GM19468 (cell line): ENCODE results near the gene GGT5.
"Not testable (repeated sequence)": the region's sequence is repeated elsewhere in the genome, so short reads cannot be mapped to it uniquely, and the experiment has no call there.

ENCODE experiments used
- ATAC-seq: cut with Tn5 transposase; IDR thresholded peaks from one replicate; pipeline ENCODE4 v1.9.1; 2021; ENCODE audit warnings: mild to moderate bottlenecking, moderate library complexity, moderate number of reproducible peaks; ENCODE audit not compliant: unreplicated experiment; ENCODE audit errors: extremely low read depth

GGT5 gene

DNA sequence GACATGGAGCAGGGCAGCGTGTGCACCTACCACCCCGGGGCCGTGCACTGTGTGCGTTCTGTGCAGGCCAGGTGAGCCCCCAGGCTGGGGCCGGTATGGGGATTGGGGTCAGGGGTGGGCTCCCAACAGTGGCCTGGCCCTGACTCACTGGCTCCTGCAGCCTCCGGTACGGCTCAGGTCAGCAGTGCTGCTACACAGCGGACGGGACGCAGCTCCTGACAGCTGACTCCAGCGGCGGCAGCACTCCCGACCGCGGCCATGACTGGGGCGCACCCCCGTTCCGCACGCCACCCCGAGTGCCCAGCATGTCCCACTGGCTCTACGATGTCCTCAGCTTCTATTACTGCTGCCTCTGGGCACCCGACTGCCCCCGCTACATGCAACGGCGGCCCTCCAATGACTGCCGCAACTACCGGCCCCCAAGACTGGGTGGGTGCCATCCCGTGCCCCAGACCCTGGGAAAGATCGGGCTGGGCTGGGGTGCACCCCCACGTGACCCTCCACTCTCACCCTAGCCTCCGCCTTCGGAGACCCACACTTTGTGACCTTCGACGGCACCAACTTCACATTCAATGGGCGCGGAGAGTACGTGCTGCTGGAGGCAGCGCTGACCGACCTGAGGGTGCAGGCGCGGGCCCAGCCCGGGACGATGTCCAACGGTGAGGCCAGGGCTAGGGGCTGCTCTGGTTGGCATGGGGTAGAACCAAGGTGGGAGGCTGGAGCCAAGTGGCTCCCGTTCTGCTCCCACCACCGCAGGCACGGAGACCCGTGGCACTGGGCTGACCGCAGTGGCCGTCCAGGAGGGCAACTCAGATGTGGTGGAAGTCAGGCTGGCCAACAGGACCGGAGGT lies 59.2 kb downstream of the GGT5 start:
- ATAC-seq, result no peak

- ATAC-seq, result no peak
These were observed 59.8 kb downstream of the GGT5 start for GRCh38 chr22:24185001-24185500.

GRCh38 chr22:24184057-24184798 lies 60.7 kb downstream of the GGT5 start:
- no peak for ATAC-seq

DNA sequence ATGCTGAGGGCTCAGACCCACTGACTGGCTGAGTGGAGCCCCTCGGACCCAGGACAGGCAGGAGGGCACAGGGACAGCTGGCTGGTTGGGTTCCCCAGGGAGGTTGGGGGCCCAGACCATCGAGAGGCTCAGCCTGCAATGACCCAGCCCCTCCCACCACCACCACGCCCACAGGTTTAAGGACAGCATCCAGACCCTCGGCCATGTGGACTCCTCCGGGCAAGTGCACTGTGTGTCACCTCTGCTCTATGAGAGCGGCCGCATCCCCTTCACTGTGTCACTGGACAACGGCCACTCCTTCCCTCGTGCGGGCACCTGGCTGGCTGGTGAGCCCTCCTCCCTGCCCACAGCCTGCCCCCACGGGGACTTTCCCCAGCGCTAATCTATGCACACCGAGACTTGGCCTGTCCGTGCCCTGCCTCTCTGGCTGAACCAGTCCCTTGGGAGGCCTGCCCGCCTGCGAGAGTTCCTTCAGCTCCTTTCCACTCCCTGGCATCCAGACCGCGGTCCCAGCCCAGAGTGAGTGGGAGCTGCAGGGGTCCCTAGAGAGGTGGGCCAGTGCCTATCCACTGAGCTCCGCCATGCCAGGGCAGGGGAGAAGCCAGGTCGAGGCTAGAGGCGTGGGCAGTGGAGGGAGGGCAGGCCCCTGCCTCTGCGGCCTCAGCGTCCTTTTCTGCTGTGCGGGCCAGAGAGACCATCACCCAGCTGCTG lies 61.4 kb downstream of the GGT5 start:
- ATAC-seq, result no peak

DNA sequence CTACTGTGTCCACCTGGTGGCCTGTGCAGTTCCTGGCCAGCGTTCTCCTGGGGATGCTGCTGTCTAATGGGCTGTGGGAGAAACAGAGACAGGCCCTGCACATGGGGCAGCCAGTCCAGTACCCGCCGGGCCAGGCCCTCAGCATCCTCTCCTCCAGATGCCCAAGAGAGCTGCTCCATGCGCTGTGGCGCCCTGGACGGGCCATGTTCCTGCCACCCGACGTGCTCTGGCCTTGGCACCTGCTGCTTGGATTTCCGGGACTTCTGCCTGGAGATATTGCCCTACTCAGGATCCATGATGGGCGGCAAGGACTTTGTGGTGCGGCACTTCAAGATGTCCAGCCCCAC lies 62.0 kb downstream of the GGT5 start:
- ATAC-seq, result not testable (repeated sequence)

GRCh38 chr22:24181996-24182899 lies 62.6 kb downstream of the GGT5 start:
- no peak for ATAC-seq

DNA sequence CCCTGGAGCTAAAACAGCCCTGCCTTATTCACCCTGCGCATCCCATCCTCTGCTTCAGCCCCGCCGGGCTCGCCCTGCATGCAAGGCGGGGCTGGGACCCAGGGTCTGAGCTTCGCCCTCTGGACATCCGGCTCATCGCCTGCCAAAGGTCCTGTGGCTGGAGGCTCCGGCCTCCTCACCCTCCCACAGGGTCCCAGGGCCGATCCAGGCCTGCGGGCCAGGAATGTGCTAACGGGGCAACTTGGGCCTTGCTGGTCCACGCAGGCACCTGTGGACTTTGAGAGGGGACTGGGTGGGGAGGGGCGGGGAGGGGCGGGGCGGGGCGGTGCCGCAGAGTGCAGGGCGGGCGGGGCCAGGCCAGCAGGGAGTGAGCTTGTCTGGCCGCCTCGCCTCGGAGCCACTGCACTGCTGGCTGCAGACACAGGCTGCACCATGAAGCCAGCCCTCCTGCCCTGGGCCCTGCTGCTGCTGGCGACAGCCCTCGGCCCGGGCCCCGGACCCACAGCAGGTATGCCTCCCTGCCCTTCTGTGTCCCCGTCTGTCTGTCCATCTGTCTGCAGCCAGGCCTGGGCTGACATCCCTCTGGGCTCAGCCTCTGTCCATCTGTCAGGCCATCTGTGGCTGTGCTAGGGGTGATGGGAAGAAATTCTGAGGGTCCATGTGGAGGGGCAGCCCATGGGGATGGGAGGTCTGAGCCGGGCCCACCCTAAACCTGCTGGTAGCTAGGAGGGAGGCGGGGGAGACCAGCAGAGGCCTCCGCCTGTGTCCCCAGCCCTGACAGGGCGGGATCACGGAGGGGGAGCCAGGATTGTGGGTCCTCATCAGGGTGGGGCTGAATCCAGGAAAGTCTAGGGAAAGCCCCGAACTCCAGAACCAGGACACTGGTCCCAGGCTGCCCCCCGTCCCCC lies 63.5 kb downstream of the GGT5 start, which contains the start of gene SUSD2:
Gene SUSD2 (plus strand): TSS at position 400 of the 908 bp plus-strand sequence. CDS start 33 bp downstream, at position 433.
- ATAC-seq, result no peak

- ATAC-seq, result no peak
These were observed 64.4 kb downstream of the GGT5 start for GRCh38 chr22:24180316-24181087.

GRCh38 chr22:24179478-24180210 lies 65.2 kb downstream of the GGT5 start:
- ATAC-seq, result no peak

DNA sequence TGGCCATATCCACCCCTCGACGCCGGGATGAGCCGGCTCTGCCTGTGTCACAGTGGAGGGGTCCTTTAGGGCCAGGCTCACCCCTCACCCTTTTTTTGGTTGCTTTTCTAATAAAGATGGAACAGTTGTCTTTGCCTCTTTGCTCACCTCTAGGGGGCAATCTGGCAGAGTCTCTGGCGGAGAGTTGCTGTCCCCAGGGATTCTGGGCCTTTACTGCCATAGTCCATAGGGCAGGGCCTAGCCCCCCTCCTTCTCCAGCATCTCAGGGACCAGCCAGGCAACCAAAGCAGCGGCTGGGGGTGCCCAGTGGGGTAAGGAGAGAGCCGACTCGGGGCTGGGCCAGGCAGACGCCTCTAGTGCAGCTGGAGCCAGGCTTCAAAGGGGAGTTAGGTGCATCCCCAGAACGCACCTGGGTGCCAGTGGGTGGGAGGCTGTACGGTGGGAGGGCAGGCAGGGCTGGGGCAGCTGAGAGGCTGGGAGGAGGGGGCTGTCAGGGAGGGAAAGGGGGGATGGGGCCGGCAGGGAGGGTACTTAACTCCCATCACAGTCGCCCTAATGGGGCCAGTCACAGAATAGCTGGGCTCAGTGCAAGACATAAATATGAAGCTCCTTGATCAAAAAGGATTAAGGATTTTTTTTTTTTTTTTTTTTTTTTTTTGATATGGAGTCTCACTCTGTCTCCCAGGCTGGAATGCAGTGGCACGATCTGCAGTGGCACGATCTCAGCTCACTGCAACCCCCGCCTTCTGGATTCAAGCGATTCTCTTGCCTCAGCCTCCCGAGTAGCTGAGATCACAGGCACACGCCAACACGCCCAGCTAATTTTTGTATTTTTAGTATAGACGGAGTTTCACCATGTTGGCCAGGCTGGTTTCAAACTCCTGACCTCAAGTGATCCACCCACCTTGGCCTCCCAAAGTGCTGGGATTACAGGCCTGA lies 66.1 kb downstream of the GGT5 start:
- ATAC-seq, result no peak

DNA sequence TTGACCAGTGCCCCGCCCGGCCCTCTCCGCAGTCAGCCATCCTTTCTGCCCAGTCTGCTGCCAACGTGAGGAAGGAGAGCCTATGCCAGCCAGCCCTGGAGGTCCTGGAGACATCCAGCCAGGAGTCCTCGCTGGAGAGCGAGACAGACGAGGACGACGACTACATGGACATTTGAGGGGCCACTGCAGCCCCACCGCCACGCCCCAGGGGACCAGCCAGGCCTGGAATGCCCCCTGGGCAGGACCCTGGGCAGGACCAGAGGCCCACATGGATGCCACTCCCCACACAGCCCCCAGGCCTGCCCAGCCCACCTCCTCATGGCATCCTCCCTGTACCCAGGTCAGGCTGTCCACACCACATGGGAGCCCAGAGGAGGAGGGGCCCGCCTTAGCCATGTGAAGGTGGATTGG lies 66.9 kb downstream of the GGT5 start:
- ATAC-seq, result no peak

GRCh38 chr22:24177456-24177855 lies 67.4 kb downstream of the GGT5 start:
- ATAC-seq, result no peak

DNA sequence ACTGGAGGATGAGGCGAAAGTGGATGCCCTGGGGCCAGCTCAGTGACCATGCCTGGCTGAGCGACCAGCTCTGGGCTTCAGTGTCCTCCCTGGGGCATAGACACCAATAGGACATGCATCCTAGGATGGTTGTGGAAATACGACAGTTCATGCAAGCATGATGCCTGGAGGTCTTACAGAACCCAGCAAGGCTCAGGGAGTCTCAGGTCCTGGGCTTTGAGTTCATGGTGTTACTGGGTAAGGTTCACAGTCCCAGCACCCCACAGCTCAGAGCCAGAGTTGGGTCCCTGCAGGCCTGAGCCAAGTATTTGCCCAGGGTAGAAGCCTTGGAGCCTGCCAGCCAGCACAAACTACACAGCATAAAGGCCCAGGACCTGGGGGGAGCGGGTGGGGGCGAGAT lies 67.8 kb downstream of the GGT5 start:
- ATAC-seq, result no peak

GRCh38 chr22:24176630-24177029 lies 68.3 kb downstream of the GGT5 start:
- no peak for ATAC-seq

GRCh38 chr22:24176040-24176439 lies 68.8 kb downstream of the GGT5 start:
- ATAC-seq, result no peak

DNA sequence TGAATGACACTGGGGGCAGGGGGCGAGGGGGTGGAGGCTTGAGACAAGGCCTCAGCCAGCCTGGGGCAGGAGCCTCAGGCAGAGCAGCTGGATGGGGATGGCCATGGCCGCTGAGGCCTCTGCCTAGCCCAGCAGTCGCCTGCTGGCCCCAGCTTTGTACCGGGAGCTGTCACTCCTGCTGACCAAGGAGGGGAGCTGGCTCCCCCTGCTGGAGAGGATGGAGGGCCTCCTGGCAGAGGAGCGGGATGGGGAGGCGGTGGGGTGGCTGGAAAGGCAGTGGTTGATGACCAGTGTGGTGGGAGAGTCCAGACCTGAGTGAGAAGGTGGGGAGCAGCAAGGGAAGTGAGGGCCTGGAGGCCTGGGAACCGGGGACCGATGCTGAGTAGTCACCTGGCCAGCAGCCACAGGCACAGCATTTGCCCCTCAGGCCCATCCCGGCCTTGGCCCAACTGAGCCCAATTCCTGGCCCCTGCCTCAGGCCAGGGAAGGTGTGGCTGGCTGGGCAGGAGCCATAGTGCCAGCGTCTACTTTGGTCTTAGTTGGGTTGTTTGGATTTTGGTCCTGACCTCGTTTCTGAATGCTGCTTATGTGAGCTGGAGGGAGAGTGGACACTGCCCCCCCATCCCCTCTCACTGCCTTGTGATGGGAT lies 69.6 kb downstream of the GGT5 start:
- ATAC-seq, result no peak
